ENCODE results near the gene PTH1R.

DNA sequence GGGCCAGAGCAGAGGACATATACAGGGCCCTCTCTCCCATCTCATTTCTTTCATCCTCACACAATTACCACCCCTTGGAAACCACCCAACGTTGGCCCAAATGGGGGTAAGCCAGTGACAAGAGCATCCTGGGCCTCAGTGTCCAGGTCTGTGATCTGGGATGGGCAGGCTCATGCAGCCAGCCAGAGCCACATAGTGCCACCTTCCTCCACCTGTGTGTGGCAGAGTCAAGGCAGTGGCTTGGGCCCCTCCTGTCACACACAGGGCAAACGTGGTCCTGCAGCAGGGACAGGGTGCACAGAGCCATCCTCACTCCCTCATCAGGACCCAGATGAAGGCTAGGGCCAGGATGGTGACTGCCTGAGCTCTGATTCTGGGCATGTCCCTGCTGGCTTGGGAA, 12.0 kb upstream of the PTH1R start:
- TF ChIP-seq CTCF (IDR thresholded peaks at IDR 0.05; ENCODE audit: borderline replicate concordance, extremely low read depth, low read length, poor library complexity, severe bottlenecking) (no peak), EZH2 (IDR thresholded peaks at IDR 0.05; ENCODE audit: borderline replicate concordance, low read depth, low read length, severe bottlenecking) (no peak)
